Caki2 (cell line): Measurements from ENCODE around the gene VPS37C. TPM values are rescaled to one million over a fixed set of nuclear protein-coding genes. Genes with fewer than 3 reads are reported as not detected.

Experiments used
- DNase-seq: peaks from one replicate; pipeline ENCODE4 v3.0.0-alpha.2; 2015; ENCODE audit warnings: low read depth
- in situ Hi-C: cut with HindIII; loops from 2 replicates; pipeline ENCODE4 v1.10.0; 2016; ENCODE audit warnings: low sequenced_read_pairs, low pct_unique_long_range_greater_than_20kb, mixed read lengths
- total RNA-seq: library from RNA; depleted of rRNA; stranded (reverse); fragments of >200 nt; shearing (Covaris generic); gene quantifications from 2 replicates; pipeline ENCODE4 v1.2.3, GENCODE V29; 2014; ENCODE audit warnings: low replicate concordance

The VPS37C gene
- total RNA-seq, 1 experiment from 2014 or later, result 20.8 TPM

DNA sequence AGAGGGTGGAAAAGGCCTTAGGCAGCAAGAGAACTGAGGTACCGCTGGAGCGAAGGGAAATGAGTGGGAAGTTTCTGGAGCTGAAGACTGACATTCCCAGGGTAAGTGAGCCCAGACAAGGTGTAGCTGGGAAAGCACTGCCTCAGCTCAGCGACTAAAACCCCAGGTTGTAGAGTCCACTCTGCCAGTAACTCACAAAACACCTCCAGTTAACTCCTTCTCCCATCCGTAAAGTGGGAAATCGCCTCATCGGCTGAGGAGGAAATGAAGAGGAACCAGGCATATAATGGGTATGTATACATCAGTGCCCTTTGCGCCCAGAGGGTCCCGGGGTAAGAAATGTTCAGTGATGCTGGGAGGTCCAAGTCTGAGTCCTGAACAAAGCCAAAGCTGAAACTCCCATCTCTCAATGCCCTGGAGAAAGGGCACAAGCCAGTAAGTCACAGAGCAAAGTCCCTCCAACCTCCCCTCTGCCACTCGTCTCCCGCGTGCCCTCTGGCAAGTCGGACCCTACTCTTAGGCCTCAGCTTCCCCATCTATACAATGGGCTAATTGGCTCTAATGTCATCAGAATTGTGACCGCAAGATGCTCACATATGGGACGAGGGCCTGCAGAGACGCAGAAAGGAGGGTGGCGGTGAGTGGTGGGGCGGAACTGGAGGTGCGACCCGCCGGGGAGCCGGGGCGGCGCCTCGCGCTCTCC is 588 bp downstream of the VPS37C start:
- no peak for DNase-seq
- in situ Hi-C loops, result no loop called here

GRCh38 chr11:61158691-61159381 is 2.4 kb downstream of the VPS37C start:
- DNase-seq, result peak; percentile 65

GRCh38 chr11:61157743-61158142 is 3.5 kb downstream of the VPS37C start:
- DNase-seq, result no peak
- in situ Hi-C loops, result no loop called here

More at GRCh38 chr11:61158691-61159381, 2.4 kb downstream of the VPS37C start:
- in situ Hi-C loops, result no loop called here

DNA sequence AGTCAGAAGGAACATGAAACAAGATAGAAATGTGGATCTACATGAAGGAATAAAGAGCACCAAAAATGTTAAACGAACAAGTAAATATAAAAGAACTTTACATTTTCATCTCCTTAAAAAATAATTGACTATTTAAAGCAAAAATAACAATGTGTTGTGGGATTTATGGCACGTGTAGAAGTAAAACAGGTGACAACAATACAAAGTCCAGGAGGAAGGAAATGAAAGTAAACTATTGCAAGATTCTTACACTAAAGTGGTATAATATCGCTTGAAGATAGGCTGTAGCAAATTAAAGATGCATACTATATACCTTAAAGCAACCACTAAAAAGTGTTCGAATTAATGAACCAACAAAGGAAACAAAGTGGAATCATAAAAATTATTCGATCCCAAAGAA is 5.5 kb downstream of the VPS37C start:
- DNase-seq, result no peak
- in situ Hi-C loops, result no loop called here

DNA sequence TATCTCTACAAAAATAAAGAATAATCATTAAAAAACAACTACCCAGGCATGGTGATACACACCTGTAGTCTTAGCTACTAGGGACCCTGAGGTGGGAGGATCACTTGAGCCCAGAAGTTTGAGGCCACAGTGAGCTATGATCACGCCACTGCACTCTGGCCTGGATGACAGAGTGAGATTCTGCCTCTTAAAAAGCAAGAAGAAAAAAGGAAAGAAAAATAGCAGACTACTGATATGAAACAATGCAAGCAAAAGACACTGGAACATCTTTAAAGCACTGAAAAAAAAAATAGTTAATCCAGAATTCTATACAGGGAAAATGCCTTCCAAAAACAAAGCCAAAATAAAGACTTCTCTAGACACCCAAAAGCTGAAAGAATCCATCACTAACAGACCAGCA is 5.9 kb downstream of the VPS37C start:
- in situ Hi-C loops, result no loop called here
- no peak for DNase-seq

GRCh38 chr11:61154528-61154927 is 6.7 kb downstream of the VPS37C start:
- in situ Hi-C loops, result no loop called here
- DNase-seq, result no peak

- in situ Hi-C loops, result no loop called here
- no peak for DNase-seq
Measured at GRCh38 chr11:61153593-61154095, 7.6 kb downstream of the VPS37C start.

- DNase-seq, result peak; percentile 59
- in situ Hi-C loops, result no loop called here
Measured at GRCh38 chr11:61152816-61153592, 8.2 kb downstream of the VPS37C start.

GRCh38 chr11:61151545-61152252 is 9.5 kb downstream of the VPS37C start:
- in situ Hi-C loops, result no loop called here

GRCh38 chr11:61150706-61151544 is 10.3 kb downstream of the VPS37C start:
- in situ Hi-C loops, result no loop called here
- DNase-seq, result no peak

More at GRCh38 chr11:61151545-61152252, 9.5 kb downstream of the VPS37C start:
- DNase-seq, result no peak

- in situ Hi-C loops, result no loop called here
- no peak for DNase-seq
Measured at GRCh38 chr11:61149624-61150615, 11.3 kb downstream of the VPS37C start.

- DNase-seq, result no peak
- in situ Hi-C loops, result no loop called here
Measured at GRCh38 chr11:61147791-61148620, 13.2 kb downstream of the VPS37C start.

- no peak for DNase-seq
- in situ Hi-C loops, result no loop called here
Measured at GRCh38 chr11:61147271-61147670, 14.0 kb downstream of the VPS37C start.

DNA sequence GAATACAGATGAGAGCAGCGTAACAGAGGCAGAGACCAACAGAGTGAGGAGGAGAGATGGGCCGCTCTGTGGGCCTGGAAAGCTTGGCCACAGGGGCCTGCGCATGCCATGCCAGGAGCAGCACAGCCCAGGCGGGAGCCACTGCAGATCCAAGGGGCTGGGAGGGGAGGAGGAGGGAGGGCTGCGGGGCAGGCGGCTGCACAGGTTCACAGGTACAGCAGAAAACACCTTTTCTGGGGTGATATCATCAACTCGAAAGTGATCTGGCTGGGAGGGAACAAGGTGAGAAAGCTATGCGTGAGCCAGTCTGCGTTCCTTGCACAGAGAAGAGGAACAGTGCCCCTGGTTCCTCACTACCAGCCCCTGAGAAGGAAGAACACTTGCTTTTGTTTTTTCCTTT is 14.8 kb downstream of the VPS37C start:
- DNase-seq, result no peak
- in situ Hi-C loops, result no loop called here

- in situ Hi-C loops, result no loop called here
- no peak for DNase-seq
Measured at GRCh38 chr11:61145228-61146005, 15.8 kb downstream of the VPS37C start.
